GM12892 (cell line): ENCODE measurements around the gene SCYL1.

Experiments
- DNase-seq: peaks from one replicate; pipeline ENCODE4 v3.0.0; 2011; ENCODE audit not compliant: insufficient read length
- FAIRE-seq: peaks from 2 replicates; lab custom pipeline; 2011; peaks lifted over from hg19 to GRCh38; lab: Jason Lieb, UNC
- POLR2A ChIP-seq: IDR thresholded peaks from 2 replicates; pipeline ENCODE4 v1.6.1; 2011; ENCODE audit warnings: low read depth, low read length, control low read depth
- POLR2AphosphoS5 ChIP-seq: IDR thresholded peaks from 2 replicates; pipeline ENCODE4 v1.6.1; 2011; ENCODE audit warnings: low read depth, low read length, control low read depth
- TAF1 ChIP-seq: IDR thresholded peaks from 2 replicates; pipeline ENCODE4 v1.6.1; 2011; ENCODE audit warnings: low read depth, mild to moderate bottlenecking, control low read depth, low read length, borderline replicate concordance

Gene SCYL1

GRCh38 chr11:65585396-65586246 is 60.7 kb downstream of the SCYL1 start:
- FAIRE-seq (peak; percentile 57), DNase-seq (no peak)
- no peak for TF ChIP-seq TAF1
- no peak for TF ChIP-seq POLR2A
- TF ChIP-seq POLR2AphosphoS5, result no peak

GRCh38 chr11:65586247-65586630 is 61.4 kb downstream of the SCYL1 start:
- no peak for DNase-seq
- TF ChIP-seq TAF1 (no peak), POLR2AphosphoS5 (no peak), POLR2A (no peak)
- FAIRE-seq, result no peak

DNA sequence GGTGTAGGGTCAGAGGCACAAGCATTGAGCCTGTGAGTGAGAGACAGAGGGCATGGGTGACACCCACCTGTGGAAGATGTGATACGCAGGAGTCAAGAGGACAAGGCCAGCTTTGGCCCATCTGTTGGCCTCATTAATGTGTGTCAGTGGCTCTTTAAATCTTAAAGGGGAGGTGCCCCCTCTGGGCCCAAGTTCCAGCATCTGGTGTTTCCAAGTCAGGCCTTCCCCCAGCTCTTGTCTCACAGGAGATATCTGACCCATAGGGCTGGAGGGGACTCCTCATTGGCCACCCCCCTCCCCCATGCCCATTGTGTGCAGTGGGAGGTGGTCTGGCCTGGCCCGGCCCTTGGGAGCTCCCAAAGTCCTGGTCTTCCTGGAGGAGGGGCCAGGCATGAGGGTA is 61.8 kb downstream of the SCYL1 start:
- peak; percentile 50 for FAIRE-seq
- TF ChIP-seq TAF1 (no peak), POLR2AphosphoS5 (no peak), POLR2A (no peak)

More for the DNA sequence above, 61.8 kb downstream of the SCYL1 start:
- no peak for DNase-seq
